DND-41 (cell line): Measurements from ENCODE around the gene SNRNP70.

Source experiments
- CTCF ChIP-seq: IDR thresholded peaks from 2 replicates; pipeline ENCODE4 v1.5.1; 2012; ENCODE audit warnings: borderline replicate concordance, low read length, moderate library complexity, mild to moderate bottlenecking; ENCODE audit not compliant: poor library complexity, severe bottlenecking; ENCODE audit errors: extremely low read depth
- EZH2 ChIP-seq: IDR thresholded peaks from 3 replicates; pipeline ENCODE4 v1.6.1; 2012; ENCODE audit warnings: borderline replicate concordance, low read depth, mild to moderate bottlenecking, moderate library complexity, low read length, inconsistent platforms; ENCODE audit not compliant: severe bottlenecking

- TF ChIP-seq EZH2 (no peak), CTCF (no peak)
Observed at GRCh38 chr19:49042177-49042576, 43.1 kb upstream of the SNRNP70 start.
